ENCODE data around the gene PAM16. TPM values are rescaled to one million over a fixed set of nuclear protein-coding genes. Genes with fewer than 3 reads are reported as not detected.

The PAM16 gene
- total RNA-seq, 1 experiment from 2014 or later = 104 TPM

- CTCF ChIA-PET = interaction anchor here (0.5 to 2.5 kb wide), 8 partner anchors 50 to 358 kb away, joined by 3 to 12 read pairs (median 6); no protein-coding TSS in a partner anchor
- H3K36me3 ChIP-seq (ENCODE audit: control insufficient read depth, insufficient read depth, low read length) = no peaks in the 10 kb centered on the region; the same call in 1 of the 2 replicates
- POLR2A ChIA-PET = no interaction called here
- H3K9me3 ChIP-seq (ENCODE audit: control insufficient read depth, insufficient read depth, low read depth, low read length) = no peaks in the 10 kb centered on the region
- H3K4me3 ChIP-seq (ENCODE audit: low read depth in 2 of 2, low read length in 2 of 2) = no peak overlapping the region
- H3K27ac ChIP-seq (ENCODE audit: low read length) = peak overlapping the region; percentile 80
- peak; percentile 5; the same call in 1 of the 2 replicates for ATAC-seq
- H3K27me3 ChIP-seq (ENCODE audit: control insufficient read depth, insufficient read depth, low read length) = no peaks in the 10 kb centered on the region
- DNase-seq (ENCODE audit: low read depth, low spot score) = no peak
- TF ChIP-seq POLR2AphosphoS5 (IDR thresholded peaks at IDR 0.05; ENCODE audit: low read depth, low read length) (peak; percentile 38; the same call in 1 of the 2 replicates), REST (IDR thresholded peaks at IDR 0.05; ENCODE audit: insufficient read depth in 1 of 2, low read depth in 2 of 2, low read length in 1 of 2) (no peak), SIN3A (IDR thresholded peaks at IDR 0.05; ENCODE audit: borderline replicate concordance, insufficient read depth, low read depth, low read length) (no peak)
- H3K4me1 ChIP-seq (ENCODE audit: control insufficient read depth, insufficient read depth, low read length) = peaks cover 59% of the 10 kb centered on the region
- BruUV-seq (replicated peaks) = no TSS peak
- in situ Hi-C loops (cut with HindIII; ENCODE audit: low pct_unique_long_range_greater_than_20kb, low sequenced_read_pairs) (no loop called here), intact Hi-C loops (cut with micrococcal nuclease; ENCODE audit: unreplicated experiment) (loop anchor here (5.0 kb wide), 1 partner anchor 68 kb away; the partner anchor contains the start of gene TFAP4)
Observed at GRCh38 chr16:4339909-4340308, 11.2 kb downstream of the PAM16 start.

GRCh38 chr16:4339455-4339854 is 11.7 kb downstream of the PAM16 start:
- in situ Hi-C loops (cut with HindIII; ENCODE audit: low pct_unique_long_range_greater_than_20kb, low sequenced_read_pairs) = no loop called here
- ChIA-PET CTCF (interaction anchor here (0.6 to 2.5 kb wide), 9 partner anchors 49 to 1378 kb away, joined by 3 to 12 read pairs (median 6); no protein-coding TSS in a partner anchor), POLR2A (no interaction called here)
- peaks cover 54% of the 10 kb centered on the region for H3K4me1 ChIP-seq (ENCODE audit: control insufficient read depth, insufficient read depth, low read length)
- peak overlapping the region; percentile 80 for H3K27ac ChIP-seq (ENCODE audit: low read length)
- BruUV-seq (replicated peaks) = no TSS peak
- intact Hi-C loops (cut with micrococcal nuclease; ENCODE audit: unreplicated experiment) = loop anchor here (5.0 kb wide), 1 partner anchor 67 kb away; the partner anchor contains the start of gene TFAP4
- no peaks in the 10 kb centered on the region; the same call in 1 of the 2 replicates for H3K36me3 ChIP-seq (ENCODE audit: control insufficient read depth, insufficient read depth, low read length)
- DNase-seq (ENCODE audit: low read depth, low spot score) (no peak), ATAC-seq (peak; percentile 2; the same call in 1 of the 2 replicates)
- H3K4me3 ChIP-seq (ENCODE audit: low read depth in 2 of 2, low read length in 2 of 2) = no peak overlapping the region
- TF ChIP-seq POLR2AphosphoS5 (IDR thresholded peaks at IDR 0.05; ENCODE audit: low read depth, low read length) = no peak
- TF ChIP-seq SIN3A (IDR thresholded peaks at IDR 0.05; ENCODE audit: borderline replicate concordance, insufficient read depth, low read depth, low read length) = no peak; the same call in 1 of the 2 replicates
- TF ChIP-seq REST (IDR thresholded peaks at IDR 0.05; ENCODE audit: insufficient read depth in 1 of 2, low read depth in 2 of 2, low read length in 1 of 2) = no peak
- TF ChIP-seq TCF7L2 (IDR thresholded peaks at IDR 0.05; ENCODE audit: low read depth, low read length) = 0 out of 2 replicates have a peak, but pooled peaks have one; percentile 14
- H3K9me3 ChIP-seq (ENCODE audit: control insufficient read depth, insufficient read depth, low read depth, low read length) = no peaks in the 10 kb centered on the region
- no peaks in the 10 kb centered on the region for H3K27me3 ChIP-seq (ENCODE audit: control insufficient read depth, insufficient read depth, low read length)

Data from Panc1 (cell line).